ELF-1 (cell line): Measurements from ENCODE around the gene SNX25.
A peak's percentile ranks its signal among the peaks of the same experiment; 100 is the strongest.
"Not testable (repeated sequence)": the region's sequence is repeated elsewhere in the genome, so short reads cannot be mapped to it uniquely, and the experiment has no call there.

Experiments
- DNase-seq: peaks from one replicate; pipeline ENCODE4 v3.0.0-alpha.2; 2016; ENCODE audit warnings: low read depth, low spot score

Gene SNX25

GRCh38 chr4:185341841-185342240 lies 132.4 kb downstream of the SNX25 start:
- no peak for DNase-seq

- DNase-seq, result peak; percentile 46
Observed at GRCh38 chr4:185343726-185344581, 134.6 kb downstream of the SNX25 start.

GRCh38 chr4:185344743-185345538 lies 135.5 kb downstream of the SNX25 start:
- no peak for DNase-seq

- no peak for DNase-seq
Observed at GRCh38 chr4:185346975-185347601, 137.7 kb downstream of the SNX25 start.

- DNase-seq, result no peak
Observed at GRCh38 chr4:185351691-185352090, 142.3 kb downstream of the SNX25 start.

- no peak for DNase-seq
Observed at GRCh38 chr4:185352202-185352601, 142.8 kb downstream of the SNX25 start.

GRCh38 chr4:185352741-185353140 lies 143.3 kb downstream of the SNX25 start:
- DNase-seq, result no peak

GRCh38 chr4:185357211-185357610 lies 147.8 kb downstream of the SNX25 start:
- DNase-seq, result no peak

GRCh38 chr4:185357733-185358440 lies 148.5 kb downstream of the SNX25 start:
- no peak for DNase-seq

- no peak for DNase-seq
Observed at GRCh38 chr4:185358514-185358913, 149.1 kb downstream of the SNX25 start.

- no peak for DNase-seq
Observed at GRCh38 chr4:185358959-185359358, 149.6 kb downstream of the SNX25 start.

GRCh38 chr4:185359767-185360446 lies 150.5 kb downstream of the SNX25 start:
- DNase-seq, result no peak

- DNase-seq, result no peak
Observed at GRCh38 chr4:185361872-185362271, 152.5 kb downstream of the SNX25 start.

GRCh38 chr4:185362570-185362969 lies 153.2 kb downstream of the SNX25 start:
- DNase-seq, result not testable (repeated sequence)

GRCh38 chr4:185363251-185363650 lies 153.9 kb downstream of the SNX25 start:
- DNase-seq, result no peak

GRCh38 chr4:185364886-185365285 lies 155.5 kb downstream of the SNX25 start:
- DNase-seq, result no peak

- DNase-seq, result no peak
Observed at GRCh38 chr4:185369731-185370130, 160.3 kb downstream of the SNX25 start.

- no peak for DNase-seq
Observed at GRCh38 chr4:185370268-185370949, 161.0 kb downstream of the SNX25 start.

- DNase-seq, result no peak
Observed at GRCh38 chr4:185371702-185372101, 162.3 kb downstream of the SNX25 start.

GRCh38 chr4:185374027-185374426 lies 164.6 kb downstream of the SNX25 start:
- DNase-seq, result no peak
